Body of pancreas (tissue), 4 donors: ENCODE results near the gene KMT2D. TPM values are rescaled to one million over a fixed set of nuclear protein-coding genes. Genes with fewer than 3 reads are reported as not detected.

Source experiments
- ATAC-seq: fragments of 150-250 bp; one replicate; pipeline ENCODE4 v1.9.1; 2016
- DNase-seq, 4 donors: peaks; one replicate each; pipeline ENCODE4 v3.0.0-alpha.2; 2019
- H3K27ac ChIP-seq, 4 donors: fragments of 200-600 bp; sonication (generic); 1 replicate in 3 of 4; 2 replicates in 1 of 4; pipeline versions ENCODE4 v1.5.1 to v1.6.1; 2016 to 2019; ENCODE audit warnings: mild to moderate bottlenecking in 1 of 4, mixed read lengths in 1 of 4, moderate library complexity in 1 of 4
- H3K27me3 ChIP-seq, 2 donors: fragments of 200-600 bp; sonication (generic); one replicate each; pipeline ENCODE4 v1.6.0; 2016; ENCODE audit warnings: mild to moderate bottlenecking in 1 of 2
- H3K36me3 ChIP-seq, 2 donors: fragments of 200-600 bp; sonication (generic); replicated peaks in 1 of 2; 2 replicates each; pipeline ENCODE4 v1.5.1; 2016; ENCODE audit warnings: low read depth in 2 of 2; ENCODE audit not compliant: insufficient read depth in 1 of 2
- H3K4me1 ChIP-seq: fragments of 200-600 bp; sonication (generic); one replicate; pipeline ENCODE4 v1.6.0; 2016
- H3K4me3 ChIP-seq, 2 donors: fragments of 200-600 bp; sonication (generic); 1 replicate in 1 of 2; 2 replicates in 1 of 2; pipeline ENCODE4 v1.5.1; 2016 to 2019
- H3K9me3 ChIP-seq, 3 donors: fragments of 200-600 bp; sonication (generic); 1 replicate in 2 of 3; 2 replicates in 1 of 3; pipeline ENCODE4 v1.5.1; 2016
- CTCF ChIP-seq, 7 experiments: fragments of 450-650 bp in 4 of 7; fragments of 200-600 bp in 3 of 7; sonication (generic) in 3 of 7; IDR thresholded peaks; one replicate each; pipeline ENCODE4 v1.5.1; 2016 to 2019; ENCODE audit warnings: antibody characterized with exemption in 7 of 7
- POLR2A ChIP-seq, 3 donors: fragments of 450-650 bp; IDR thresholded peaks; one replicate each; pipeline ENCODE4 v1.6.1; 2016; ENCODE audit warnings: antibody characterized with exemption in 3 of 3, mild to moderate bottlenecking in 2 of 3
- WGBS, 2 donors: methylation state at CpG; one replicate each; pipeline ENCODE4 v1.1.5; 2017; 5-methylcytosine and 5-hydroxymethylcytosine counted together
- intact Hi-C: fragments of 100-400 bp; cut with DNase I; formaldehyde crosslinking; loops from one replicate; pipeline ENCODE4 v1.15.1; 2023
- total RNA-seq, 2 donors: library from RNA; depleted of rRNA; stranded (reverse); fragments of >200 nt; gene quantifications; one replicate each; pipeline ENCODE4 v1.1.0, GENCODE V29; 2016

KMT2D gene
- total RNA-seq, 2 donors from 2014 or later, result 38.4 to 51.1 TPM

DNA sequence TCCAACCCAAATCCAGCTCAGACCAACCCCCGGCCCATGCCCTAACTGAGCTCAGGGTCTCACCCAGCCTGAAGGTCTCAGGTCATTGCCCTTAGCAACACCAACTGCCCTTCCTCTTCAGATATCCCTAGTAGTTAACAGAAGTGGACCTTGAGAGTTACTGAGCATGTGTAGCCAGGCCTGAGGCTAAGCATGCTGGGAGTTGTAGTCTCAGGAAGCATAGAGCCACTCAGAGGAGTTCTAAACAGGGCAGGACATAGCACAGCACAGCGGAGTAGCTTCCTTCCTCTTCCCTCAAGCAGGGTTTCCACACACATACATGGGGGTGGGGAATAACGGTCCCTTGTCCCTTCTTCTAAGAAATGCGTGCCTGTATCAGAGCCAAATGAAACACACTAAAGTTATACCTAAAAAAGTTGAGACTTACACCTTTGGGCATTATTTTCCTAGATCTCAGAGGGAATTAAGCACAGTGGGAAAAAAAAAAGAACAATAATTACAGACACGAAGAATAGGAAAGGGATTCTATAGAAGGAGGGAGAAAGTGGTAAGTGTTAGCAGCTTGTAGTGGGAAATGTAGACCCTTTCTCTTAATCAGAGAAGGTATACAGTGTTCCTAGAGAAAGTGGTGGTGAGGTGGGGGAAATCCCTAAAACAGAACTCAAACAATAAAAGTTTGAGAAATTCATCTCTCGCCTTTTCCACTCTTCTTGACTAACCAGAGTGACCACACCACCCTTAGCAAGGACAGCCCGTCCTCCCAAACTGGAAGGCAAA lies 4.4 kb downstream of the KMT2D start:
- H3K27ac ChIP-seq, result peak overlapping the region in 2 of 4 donors; percentile 3 to 36
- peaks cover 52% of the 10 kb centered on the region for H3K4me1 ChIP-seq
- WGBS, 2 donors, result 39 to 50% methylated on average over 7 of the region's 7 CpGs
- DNase-seq (peak; percentile 46 to 85 (median 64)), ATAC-seq (peak; percentile 21)
- intact Hi-C loops, result no loop called here
- TF ChIP-seq CTCF (IDR thresholded peaks at IDR 0.05) (no peak), POLR2A (IDR thresholded peaks at IDR 0.05) (no peak)
- no peak overlapping the region for H3K4me3 ChIP-seq
- peaks cover 4 to 23% of the 10 kb centered on the region in 2 donors for H3K36me3 ChIP-seq
- no peaks in the 10 kb centered on the region for H3K27me3 ChIP-seq
- H3K9me3 ChIP-seq, result no peaks in the 10 kb centered on the region

GRCh38 chr12:49055092-49055491 lies 5.5 kb downstream of the KMT2D start:
- DNase-seq, result no peak
- no peaks in the 10 kb centered on the region for H3K27me3 ChIP-seq
- no peak for ATAC-seq
- intact Hi-C loops, result no loop called here
- WGBS, 2 donors, result 18 to 30% methylated on average over 4 of the region's 4 CpGs
- no peak for TF ChIP-seq CTCF (IDR thresholded peaks at IDR 0.05)
- no peak for TF ChIP-seq POLR2A (IDR thresholded peaks at IDR 0.05)
- no peaks in the 10 kb centered on the region for H3K9me3 ChIP-seq
- peak overlapping the region in 2 of 4 donors; percentile 9 to 22 for H3K27ac ChIP-seq
- peaks cover 4 to 33% of the 10 kb centered on the region in 2 donors for H3K36me3 ChIP-seq
- no peak overlapping the region for H3K4me3 ChIP-seq
- peaks cover 50% of the 10 kb centered on the region for H3K4me1 ChIP-seq

- no peaks in the 10 kb centered on the region for H3K27me3 ChIP-seq
Measured at GRCh38 chr12:49054524-49054923, 6.1 kb downstream of the KMT2D start.

DNA sequence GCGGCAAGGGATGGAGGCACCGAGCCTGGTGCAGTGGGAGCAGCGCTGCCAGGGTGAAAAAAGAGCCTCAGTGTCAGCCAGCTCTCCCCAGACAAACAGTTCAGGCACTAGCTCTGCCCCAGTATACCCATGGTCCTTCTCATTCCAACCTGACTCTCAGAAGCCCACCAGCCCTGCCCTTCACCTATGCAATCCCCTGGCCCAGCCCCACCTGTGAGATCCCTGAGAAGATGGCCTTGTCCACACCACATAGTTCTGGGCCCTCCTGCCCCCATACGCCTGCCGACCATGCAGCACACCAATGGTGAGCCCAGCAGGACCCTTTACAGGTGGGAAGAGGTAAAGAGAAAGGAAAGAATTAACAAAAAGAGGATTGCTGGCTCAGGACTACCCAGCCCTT lies 6.5 kb downstream of the KMT2D start:
- intact Hi-C loops, result no loop called here
- Histone ChIP-seq H3K4me1 (peaks cover 50% of the 10 kb centered on the region), H3K9me3 (no peaks in the 10 kb centered on the region), H3K36me3 (peaks cover 4 to 41% of the 10 kb centered on the region in 2 donors), H3K27me3 (no peaks in the 10 kb centered on the region), H3K27ac (peak overlapping the region in 2 of 4 donors; percentile 12 to 16), H3K4me3 (no peak overlapping the region)
- ATAC-seq, result no peak
- DNase-seq, result no peak
- 73 to 80% methylated on average over 5 of the region's 5 CpGs for WGBS, 2 donors
- TF ChIP-seq POLR2A (IDR thresholded peaks at IDR 0.05), result no peak
- no peak for TF ChIP-seq CTCF (IDR thresholded peaks at IDR 0.05)

More at GRCh38 chr12:49054524-49054923, 6.1 kb downstream of the KMT2D start:
- no peak for ATAC-seq
- 86 to 90% methylated on average over 10 of the region's 10 CpGs for WGBS, 2 donors
- TF ChIP-seq POLR2A (IDR thresholded peaks at IDR 0.05) (no peak), CTCF (IDR thresholded peaks at IDR 0.05) (no peak)
- H3K4me3 ChIP-seq, result no peak overlapping the region
- H3K9me3 ChIP-seq, result no peaks in the 10 kb centered on the region
- DNase-seq, result no peak
- peak overlapping the region in 3 of 4 donors; percentile 12 to 22 (median 16) for H3K27ac ChIP-seq
- peaks cover 4 to 37% of the 10 kb centered on the region in 2 donors for H3K36me3 ChIP-seq
- intact Hi-C loops, result no loop called here
- H3K4me1 ChIP-seq, result peaks cover 50% of the 10 kb centered on the region
